PC-9 (cell line): Measurements from ENCODE around the gene NKX2-1. TPM values are rescaled to one million over a fixed set of nuclear protein-coding genes. Genes with fewer than 3 reads are reported as not detected.
A peak's percentile ranks its signal among the peaks of the same experiment; 100 is the strongest.

Source experiments
- BruUV-seq: library from RNA; stranded (reverse); fragments of 400-500 nt; replicated peaks from 2 replicates; lab custom pipeline; 2021; lab: Mats Ljungman, UMichigan
- CTCF ChIA-PET: fragments of 300-600 bp; sonication (Branson Sonifier 250); formaldehyde crosslinking; loops from one replicate; lab custom pipeline; 2022; ENCODE audit warnings: antibody characterized with exemption; lab: Charles Lee
- POLR2A ChIA-PET: fragments of 300-600 bp; sonication (Branson Sonifier 250); formaldehyde crosslinking; loops from one replicate; lab custom pipeline; 2022; ENCODE audit warnings: antibody characterized with exemption; ENCODE audit not compliant: unreplicated experiment; lab: Charles Lee
- DNase-seq, 2 experiments: peaks; one replicate each; pipeline versions ENCODE4 v3.0.0 to v3.0.0-alpha.2; 2015 to 2022; ENCODE audit warnings: mixed read lengths in 1 of 2
- H2AFZ ChIP-seq: fragments of 200-600 bp; sonication (generic); 2 replicates; pipeline ENCODE4 v1.8.1; 2017; ENCODE audit warnings: antibody characterized with exemption
- H3F3A ChIP-seq: fragments of 200-600 bp; sonication (generic); 2 replicates; pipeline ENCODE4 v1.8.1; 2017; ENCODE audit warnings: antibody characterized with exemption, mild to moderate bottlenecking, low read depth; ENCODE audit not compliant: insufficient read depth
- H3K27ac ChIP-seq: fragments of 200-600 bp; sonication (generic); 2 replicates; pipeline ENCODE4 v1.6.1; 2016; ENCODE audit warnings: mixed run types
- H3K27me3 ChIP-seq: fragments of 200-600 bp; sonication (generic); 2 replicates; pipeline ENCODE4 v1.6.1; 2016; ENCODE audit warnings: low read depth, mixed run types; ENCODE audit not compliant: insufficient read depth
- H3K36me3 ChIP-seq: fragments of 200-600 bp; sonication (generic); 2 replicates; pipeline ENCODE4 v1.6.1; 2016; ENCODE audit warnings: low read depth, mixed run types
- H3K4me1 ChIP-seq: fragments of 200-600 bp; sonication (generic); replicated peaks from 2 replicates; pipeline ENCODE4 v1.6.1; 2016; ENCODE audit warnings: mixed run types; ENCODE audit not compliant: insufficient read depth
- H3K4me2 ChIP-seq: fragments of 200-600 bp; sonication (generic); 2 replicates; pipeline ENCODE4 v1.6.1; 2017; ENCODE audit warnings: mixed run types
- H3K4me3 ChIP-seq: fragments of 200-600 bp; sonication (generic); 2 replicates; pipeline ENCODE4 v1.6.1; 2016; ENCODE audit warnings: mixed run types
- H3K79me2 ChIP-seq: fragments of 200-600 bp; sonication (generic); 2 replicates; pipeline ENCODE4 v1.6.1; 2017; ENCODE audit warnings: low read depth, mixed run types
- H3K9me2 ChIP-seq: fragments of 200-600 bp; sonication (generic); 2 replicates; pipeline ENCODE4 v1.8.1; 2017; ENCODE audit warnings: mild to moderate bottlenecking; ENCODE audit not compliant: insufficient read depth
- H3K9me3 ChIP-seq: fragments of 200-600 bp; sonication (generic); 2 replicates; pipeline ENCODE4 v1.8.1; 2016; ENCODE audit warnings: low read depth; ENCODE audit not compliant: insufficient read depth
- H4K20me1 ChIP-seq: fragments of 200-600 bp; sonication (generic); 2 replicates; pipeline ENCODE4 v1.8.1; 2017; ENCODE audit not compliant: insufficient read depth
- CTCF ChIP-seq: fragments of 200-600 bp; sonication (generic); conservative IDR thresholded peaks from 2 replicates; pipeline ENCODE4 v1.6.1; 2017; ENCODE audit warnings: mixed run types, antibody characterized with exemption, mild to moderate bottlenecking, moderate library complexity
- EZH2 ChIP-seq: fragments of 200-600 bp; sonication (generic); IDR thresholded peaks from 2 replicates; pipeline ENCODE4 v1.8.0; 2017; ENCODE audit warnings: antibody characterized with exemption, low read depth
- intact Hi-C: fragments of 100-400 bp; cut with micrococcal nuclease; formaldehyde crosslinking; loops from one replicate; pipeline ENCODE4 v1.10.0; 2022; ENCODE audit not compliant: unreplicated experiment
- total RNA-seq: library from RNA; stranded (reverse); gene quantifications from 2 replicates; pipeline ENCODE4 v1.2.3, GENCODE V29; 2021

Gene NKX2-1
- total RNA-seq, 1 experiment from 2014 or later: not detected

GRCh38 chr14:36524874-36525745 lies 5.1 kb upstream of the NKX2-1 start:
- H2AFZ ChIP-seq: peak overlapping the region; percentile 79
- H4K20me1 ChIP-seq: no peaks in the 10 kb centered on the region
- peaks cover 3% of the 10 kb centered on the region; the same call in 1 of the 2 replicates for H3K27me3 ChIP-seq
- POLR2A ChIA-PET: no interaction called here
- DNase-seq: peak in 1 of 2 experiments; percentile 58
- H3K36me3 ChIP-seq: no peaks in the 10 kb centered on the region
- no peak overlapping the region for H3K27ac ChIP-seq
- no peaks in the 10 kb centered on the region for H3K9me3 ChIP-seq
- no peaks in the 10 kb centered on the region for H3K9me2 ChIP-seq
- CTCF ChIA-PET: interaction anchor here (0.6 to 1.5 kb wide), 8 partner anchors 14 to 645 kb away, joined by 3 to 6 read pairs (median 4); no protein-coding TSS in a partner anchor
- BruUV-seq: no TSS peak
- no peaks in the 10 kb centered on the region for H3F3A ChIP-seq
- H3K4me2 ChIP-seq: peak overlapping the region; percentile 81
- no peaks in the 10 kb centered on the region for H3K4me1 ChIP-seq
- no peaks in the 10 kb centered on the region for H3K79me2 ChIP-seq
- intact Hi-C loops: loop anchor here (1.0 to 10.0 kb wide), 3 partner anchors 150 to 648 kb away; no protein-coding TSS in a partner anchor
- peak overlapping the region; percentile 55 for H3K4me3 ChIP-seq
- TF ChIP-seq EZH2: no peak
- peak; percentile 74 for TF ChIP-seq CTCF

GRCh38 chr14:36524220-36524837 lies 4.3 kb upstream of the NKX2-1 start:
- BruUV-seq: no TSS peak
- H2AFZ ChIP-seq: no peak overlapping the region
- H3K4me3 ChIP-seq: no peak overlapping the region
- intact Hi-C loops: loop anchor here (10.0 kb wide), 1 partner anchor 150 kb away; no protein-coding TSS in a partner anchor
- no peak overlapping the region for H3K4me2 ChIP-seq
- H3K9me3 ChIP-seq: no peaks in the 10 kb centered on the region
- no peaks in the 10 kb centered on the region for H4K20me1 ChIP-seq
- H3K27ac ChIP-seq: no peak overlapping the region
- peaks cover 3% of the 10 kb centered on the region; the same call in 1 of the 2 replicates for H3K27me3 ChIP-seq
- ChIA-PET CTCF (interaction anchor here (1.0 to 1.5 kb wide), 4 partner anchors 433 to 644 kb away, joined by 3 to 6 read pairs (median 4); no protein-coding TSS in a partner anchor), POLR2A (no interaction called here)
- no peaks in the 10 kb centered on the region for H3K36me3 ChIP-seq
- no peaks in the 10 kb centered on the region for H3K79me2 ChIP-seq
- no peaks in the 10 kb centered on the region for H3K9me2 ChIP-seq
- DNase-seq: no peak
- no peaks in the 10 kb centered on the region for H3F3A ChIP-seq
- no peaks in the 10 kb centered on the region for H3K4me1 ChIP-seq
- TF ChIP-seq CTCF: no peak
- TF ChIP-seq EZH2: no peak

- ChIA-PET POLR2A (no interaction called here), CTCF (no interaction called here)
- no peak overlapping the region for H3K4me3 ChIP-seq
- no peak for DNase-seq
- H3K4me1 ChIP-seq: no peaks in the 10 kb centered on the region
- no peaks in the 10 kb centered on the region for H3K9me2 ChIP-seq
- no peak overlapping the region for H2AFZ ChIP-seq
- intact Hi-C loops: loop anchor here (10.0 kb wide), 1 partner anchor 148 kb away; no protein-coding TSS in a partner anchor
- TF ChIP-seq EZH2: no peak
- TF ChIP-seq CTCF: no peak
- no peaks in the 10 kb centered on the region for H3K9me3 ChIP-seq
- H4K20me1 ChIP-seq: no peaks in the 10 kb centered on the region
- no peaks in the 10 kb centered on the region for H3K79me2 ChIP-seq
- H3K27me3 ChIP-seq: peaks cover 3% of the 10 kb centered on the region; the same call in 1 of the 2 replicates
- no TSS peak for BruUV-seq
- no peaks in the 10 kb centered on the region for H3F3A ChIP-seq
- no peak overlapping the region for H3K4me2 ChIP-seq
- no peaks in the 10 kb centered on the region for H3K36me3 ChIP-seq
- H3K27ac ChIP-seq: no peak overlapping the region
Measured at GRCh38 chr14:36522972-36523715, 3.1 kb upstream of the NKX2-1 start.
